HG02610 (cell line): ENCODE data around the gene CEP192.

Experiments
- ATAC-seq: cut with Tn5 transposase; IDR thresholded peaks from one replicate; pipeline ENCODE4 v1.9.1; 2021; ENCODE audit warnings: mild to moderate bottlenecking, moderate library complexity; ENCODE audit not compliant: unreplicated experiment

The CEP192 gene

DNA sequence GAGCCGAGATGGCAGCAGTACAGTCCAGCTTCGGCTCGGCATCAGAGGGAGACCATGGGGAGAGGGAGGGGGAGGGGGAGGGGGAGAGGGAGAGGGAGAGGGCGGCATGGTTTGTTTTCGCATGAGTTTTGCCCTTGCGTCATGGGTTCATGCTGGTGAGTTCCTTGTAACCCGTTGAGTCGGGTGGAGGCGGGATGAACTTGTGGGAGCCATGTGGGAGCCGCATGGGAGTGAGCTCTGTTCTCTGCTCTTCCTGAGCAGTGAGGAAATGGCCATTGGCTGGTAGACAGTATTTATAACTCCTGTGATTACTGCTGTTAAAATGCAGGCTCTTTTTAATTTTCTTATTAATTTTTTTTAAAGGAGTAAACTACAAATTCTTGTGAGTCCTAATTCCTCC lies 108.0 kb downstream of the CEP192 start:
- ATAC-seq, result no peak

DNA sequence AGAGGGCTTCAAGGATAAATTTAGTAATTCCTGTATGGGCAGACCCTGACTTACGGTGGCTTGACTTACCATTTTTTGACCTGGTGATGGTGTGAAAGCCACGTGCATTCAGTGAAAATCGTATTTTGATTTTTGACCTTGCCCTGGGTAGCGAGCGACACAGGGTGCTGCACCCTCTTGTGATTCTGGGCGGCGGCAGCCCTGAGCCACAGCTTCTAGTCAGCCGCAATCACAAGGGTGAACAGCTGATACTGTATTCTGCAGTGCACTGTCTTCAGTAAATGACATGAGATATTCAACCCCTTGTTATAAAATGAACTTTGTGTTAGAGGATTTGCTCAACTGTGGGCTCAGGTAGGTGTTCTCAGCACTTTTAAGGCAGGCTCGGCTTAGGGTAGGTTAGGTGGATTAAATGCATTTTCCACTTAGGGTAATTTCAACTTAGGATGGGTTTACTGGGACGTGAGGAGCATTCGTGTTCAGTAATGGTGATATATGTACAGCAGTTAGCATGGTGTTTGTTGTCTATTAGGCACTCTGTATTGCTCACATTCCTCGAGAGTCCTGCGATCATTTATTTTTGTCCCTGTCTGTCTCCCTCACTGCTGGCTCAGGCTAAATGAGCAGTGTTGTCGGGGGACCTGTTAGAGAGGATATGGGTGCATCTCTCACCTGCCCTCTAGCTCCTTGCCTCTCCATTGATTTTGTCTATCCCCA lies 109.9 kb downstream of the CEP192 start:
- ATAC-seq, result no peak

DNA sequence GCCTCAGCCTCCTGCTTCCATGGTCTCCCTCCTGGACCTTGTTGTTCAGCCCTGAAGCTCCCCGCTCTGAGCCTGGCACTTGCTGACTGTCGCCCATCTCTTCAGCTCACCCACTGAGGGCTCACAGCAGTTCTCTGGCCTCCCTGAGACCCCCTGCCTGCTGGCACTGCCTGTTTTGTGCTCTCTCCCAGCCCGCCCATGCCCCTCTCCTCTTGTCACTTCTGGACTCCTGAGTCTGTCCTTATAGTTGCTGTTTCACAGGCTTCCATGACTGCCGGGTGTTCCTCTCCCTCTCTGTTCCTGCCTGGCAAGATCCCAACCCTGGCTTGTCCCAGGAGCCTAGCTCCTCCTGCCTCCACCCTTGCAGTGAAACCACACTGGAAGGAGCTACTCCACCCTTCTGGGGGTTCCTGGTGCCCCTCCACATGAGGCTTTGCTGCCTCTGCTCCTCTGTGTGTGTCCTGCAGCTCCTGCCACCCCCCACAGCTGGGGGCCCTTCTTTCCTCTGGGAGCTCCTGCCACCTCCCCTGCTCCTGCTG lies 110.6 kb downstream of the CEP192 start:
- ATAC-seq, result no peak

DNA sequence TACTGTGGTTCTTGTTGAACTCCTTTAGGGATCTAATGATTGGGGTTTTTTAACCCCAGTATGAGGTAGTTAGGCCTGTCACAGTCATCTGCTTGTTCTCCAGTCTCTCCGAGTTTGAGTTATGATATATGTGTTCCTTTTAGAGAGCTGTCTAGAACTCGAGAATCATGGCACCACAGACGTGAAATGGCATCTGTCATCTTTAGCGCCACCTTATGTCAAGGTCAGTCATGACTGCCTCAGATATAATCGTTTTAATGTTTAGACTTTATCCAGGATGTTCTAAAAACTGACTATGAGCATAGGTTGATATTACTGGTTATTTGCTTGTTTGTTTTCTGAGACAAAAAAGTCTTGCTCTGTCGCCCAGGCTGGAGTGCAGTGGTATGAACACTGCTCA lies 112.2 kb downstream of the CEP192 start:
- ATAC-seq, result no peak

DNA sequence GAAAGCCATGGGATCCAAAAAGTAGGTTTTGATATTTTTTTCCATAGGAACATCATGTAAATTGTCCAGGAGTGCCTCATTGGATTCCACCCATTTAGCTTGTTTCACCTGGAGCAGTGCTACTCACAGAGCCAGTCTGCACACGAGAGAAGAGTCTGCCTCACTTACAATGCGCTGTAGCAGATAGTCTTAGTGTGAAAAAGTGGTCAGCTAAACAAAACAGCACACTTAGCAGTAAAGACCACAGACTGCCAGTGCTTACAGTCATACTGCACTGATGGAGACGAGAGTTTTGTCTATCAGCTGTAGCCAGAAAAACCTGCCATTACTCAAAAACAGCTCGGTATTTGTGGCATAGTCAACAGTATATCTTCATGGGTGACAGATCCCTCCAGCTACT lies 113.9 kb downstream of the CEP192 start:
- no peak for ATAC-seq

DNA sequence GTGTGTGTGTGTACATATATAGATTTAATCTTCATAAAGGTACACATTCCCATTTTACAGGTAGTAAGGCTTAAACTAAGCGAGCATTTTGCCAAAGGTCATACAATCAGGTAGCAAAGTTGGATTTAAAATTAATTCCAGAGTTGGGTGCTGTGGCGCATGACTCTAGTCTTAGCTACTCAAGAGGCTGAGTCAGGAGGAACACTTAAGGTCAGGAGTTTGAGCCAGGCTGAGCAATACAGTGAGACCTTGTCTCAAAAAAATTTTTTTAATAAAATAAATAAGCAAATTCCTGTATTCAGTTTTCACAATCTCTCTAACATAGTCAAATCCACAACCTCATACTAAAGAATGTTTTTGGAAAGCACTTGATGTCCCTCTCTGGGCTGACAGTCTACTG lies 115.9 kb downstream of the CEP192 start:
- no peak for ATAC-seq

DNA sequence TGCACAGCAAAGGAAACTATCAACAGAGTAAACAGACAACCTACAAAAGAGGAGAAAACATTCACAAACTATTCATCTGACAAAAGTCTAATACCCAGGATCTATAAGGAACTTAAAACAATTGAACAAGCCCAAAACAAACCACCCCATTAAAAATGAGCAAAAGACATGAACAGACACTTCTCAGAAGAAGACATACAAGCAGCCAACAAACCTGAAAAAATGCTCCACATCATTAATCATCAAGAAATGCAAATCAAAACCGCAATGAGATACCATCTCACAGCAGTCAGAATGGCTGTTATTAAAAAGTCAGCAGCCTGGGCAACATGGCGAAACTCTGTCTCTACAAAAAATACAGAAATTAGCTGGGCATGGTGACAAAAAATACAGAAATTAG lies 117.2 kb downstream of the CEP192 start:
- ATAC-seq, result no peak

DNA sequence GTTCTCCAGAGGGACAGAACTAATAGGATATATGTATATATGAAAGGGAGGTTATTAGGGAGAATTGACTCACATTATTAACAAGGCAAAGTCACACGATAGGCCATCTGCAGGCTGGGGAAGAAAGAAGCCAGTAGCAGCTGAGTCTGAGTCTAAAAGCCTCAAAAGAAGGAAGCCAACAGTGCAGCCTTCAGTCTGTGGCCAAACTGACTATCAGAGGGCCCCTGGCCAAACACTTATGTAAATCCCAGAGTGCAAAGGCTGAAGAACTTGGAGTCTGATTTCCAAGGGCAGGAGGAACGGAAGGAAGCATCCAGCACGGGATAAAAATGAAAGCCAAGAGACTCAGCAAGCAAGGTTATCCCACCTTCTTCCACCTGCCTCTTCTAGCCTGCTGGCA lies 119.4 kb downstream of the CEP192 start:
- ATAC-seq, result no peak

DNA sequence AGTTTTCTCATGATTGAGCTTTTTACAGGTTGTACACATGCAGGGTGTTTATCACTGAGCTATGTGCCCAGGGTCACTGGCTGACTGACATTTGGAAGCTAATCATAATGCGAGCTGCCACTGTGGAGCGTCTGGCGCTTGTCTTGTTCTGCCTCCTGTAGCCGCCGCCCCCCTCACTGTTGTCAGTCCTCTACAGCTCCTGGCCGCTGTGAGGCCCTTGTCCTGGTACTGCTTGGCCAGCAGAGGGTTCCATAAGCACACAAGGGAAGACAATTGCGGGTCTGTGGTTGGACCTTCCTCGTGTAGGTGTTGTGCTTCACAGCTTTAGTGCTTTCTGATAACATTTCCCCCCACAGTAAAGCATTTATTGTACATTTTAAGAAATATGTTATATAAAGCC lies 121.8 kb downstream of the CEP192 start:
- no peak for ATAC-seq

DNA sequence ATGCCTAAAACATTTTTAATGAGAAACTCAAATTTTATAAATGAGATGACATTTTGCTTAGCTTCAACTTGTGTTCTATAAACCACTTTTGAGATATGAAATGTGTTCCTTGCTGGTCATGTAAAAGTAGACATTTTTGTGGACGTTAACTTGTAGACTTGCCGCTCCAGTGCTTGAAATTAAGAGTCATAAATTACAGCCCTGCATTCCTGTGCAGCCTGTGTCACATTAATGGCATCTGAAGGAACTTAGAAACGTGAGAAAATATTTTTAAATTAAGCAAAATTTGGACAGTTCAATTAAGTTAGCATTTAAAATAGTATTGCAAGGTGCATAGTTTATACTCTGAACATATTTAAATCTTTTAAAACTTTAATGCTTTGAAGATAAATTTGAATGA lies 129.1 kb downstream of the CEP192 start:
- ATAC-seq, result no peak

DNA sequence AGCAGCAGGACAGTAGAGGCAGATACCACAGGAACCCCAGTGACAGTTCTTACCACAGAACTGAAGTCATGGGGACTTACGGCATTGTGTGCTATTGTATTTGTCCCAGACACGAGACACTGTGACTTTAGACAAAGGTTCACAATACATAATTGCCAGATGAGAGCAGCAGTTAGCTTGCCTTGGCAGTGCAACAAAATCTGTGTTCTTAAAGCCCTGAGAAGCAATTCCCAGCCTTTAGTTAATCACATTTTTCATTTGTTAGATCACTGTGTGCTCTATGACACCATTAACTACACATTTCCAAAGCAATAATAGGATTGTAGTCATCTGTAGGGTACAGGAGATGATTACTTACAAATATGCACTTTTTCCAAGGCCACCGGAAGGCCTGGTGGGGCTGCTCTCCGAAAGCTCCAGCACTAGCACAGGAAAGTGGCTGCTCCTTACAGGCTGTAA lies 129.8 kb downstream of the CEP192 start:
- ATAC-seq, result no peak

DNA sequence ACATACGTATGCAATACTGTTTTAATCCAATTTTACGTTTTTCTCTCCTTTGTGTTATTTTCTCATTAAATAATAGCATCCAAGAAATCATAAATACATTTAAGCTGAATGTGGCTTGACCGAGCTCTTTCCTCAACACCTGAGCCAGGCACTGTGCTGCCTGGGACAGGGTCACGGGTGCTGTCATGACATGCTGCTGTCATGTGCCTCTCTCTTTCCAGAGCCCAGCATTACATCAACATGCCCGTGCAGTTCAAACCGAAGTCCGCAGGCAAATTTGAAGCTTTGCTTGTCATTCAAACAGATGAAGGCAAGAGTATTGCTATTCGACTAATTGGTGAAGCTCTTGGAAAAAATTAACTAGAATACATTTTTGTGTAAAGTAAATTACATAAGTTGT lies 133.2 kb downstream of the CEP192 start:
- no peak for ATAC-seq

DNA sequence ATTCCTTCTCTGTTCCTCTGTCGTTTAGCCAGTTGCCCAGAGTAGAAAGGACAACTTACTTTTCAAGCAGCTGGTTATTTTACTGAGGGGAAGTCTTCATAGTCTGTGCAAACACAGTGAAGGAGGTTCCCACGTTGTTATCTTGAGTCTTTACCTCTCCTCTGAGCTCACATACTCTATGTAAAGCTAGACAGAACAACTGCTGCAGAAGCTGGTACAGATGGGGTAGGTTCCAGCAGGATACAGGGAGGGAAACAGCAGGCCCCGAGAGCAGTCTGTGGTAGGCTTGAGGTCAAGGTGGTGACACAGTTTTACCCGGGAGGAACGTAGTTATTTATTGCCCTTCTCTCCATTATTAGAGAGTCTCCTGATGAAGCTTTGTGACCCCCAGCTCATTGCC lies 134.0 kb downstream of the CEP192 start:
- ATAC-seq, result no peak

DNA sequence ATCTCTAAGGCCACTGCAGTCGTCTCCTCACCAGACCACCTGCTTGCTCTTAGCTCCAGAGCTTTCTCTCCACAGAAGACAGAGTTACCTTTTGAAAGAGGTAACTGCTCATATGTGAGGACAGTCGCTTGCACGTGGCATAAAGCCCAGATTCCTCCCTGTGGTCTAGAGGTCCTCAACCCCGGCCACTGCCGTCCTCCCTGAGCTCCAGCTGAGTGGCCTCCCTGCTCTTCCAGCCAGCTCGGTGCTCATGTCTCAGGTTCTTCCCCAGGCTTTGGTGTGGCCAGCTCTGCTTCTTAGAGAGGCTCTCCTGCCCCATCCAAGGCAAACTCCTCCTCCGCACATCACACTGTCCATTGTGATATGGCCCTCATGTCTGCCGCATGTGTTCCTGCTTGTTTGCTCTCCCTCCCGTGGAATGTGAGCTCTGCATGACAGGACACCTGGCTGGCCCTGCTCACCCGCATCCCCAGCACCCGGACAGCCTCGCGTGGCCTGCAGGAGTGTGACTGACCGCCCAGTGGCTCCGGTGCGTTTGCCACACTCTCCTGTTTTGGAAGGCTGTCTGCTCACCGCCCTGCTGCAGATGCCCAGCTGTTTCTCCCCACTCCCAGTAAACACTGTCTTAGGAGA lies 135.9 kb downstream of the CEP192 start:
- no peak for ATAC-seq

DNA sequence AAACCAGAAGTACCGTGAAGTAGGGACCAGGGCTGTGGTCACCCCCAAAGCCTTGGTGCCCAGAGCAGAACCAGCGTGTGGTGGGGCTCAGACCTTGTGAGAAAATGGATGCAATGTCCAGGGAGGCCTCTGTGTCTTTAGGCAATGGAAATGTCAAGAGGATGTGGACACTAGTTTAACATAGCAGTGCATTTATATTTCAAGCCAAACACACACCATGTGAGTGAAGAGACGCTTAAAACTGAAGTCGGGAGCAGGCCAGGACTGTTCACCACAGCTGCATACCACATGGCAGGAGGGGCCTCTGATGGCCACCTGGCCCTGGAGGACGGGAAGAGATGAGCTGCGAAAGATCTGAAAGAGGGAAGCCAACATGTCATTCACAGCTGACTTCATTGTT lies 140.1 kb downstream of the CEP192 start:
- no peak for ATAC-seq

DNA sequence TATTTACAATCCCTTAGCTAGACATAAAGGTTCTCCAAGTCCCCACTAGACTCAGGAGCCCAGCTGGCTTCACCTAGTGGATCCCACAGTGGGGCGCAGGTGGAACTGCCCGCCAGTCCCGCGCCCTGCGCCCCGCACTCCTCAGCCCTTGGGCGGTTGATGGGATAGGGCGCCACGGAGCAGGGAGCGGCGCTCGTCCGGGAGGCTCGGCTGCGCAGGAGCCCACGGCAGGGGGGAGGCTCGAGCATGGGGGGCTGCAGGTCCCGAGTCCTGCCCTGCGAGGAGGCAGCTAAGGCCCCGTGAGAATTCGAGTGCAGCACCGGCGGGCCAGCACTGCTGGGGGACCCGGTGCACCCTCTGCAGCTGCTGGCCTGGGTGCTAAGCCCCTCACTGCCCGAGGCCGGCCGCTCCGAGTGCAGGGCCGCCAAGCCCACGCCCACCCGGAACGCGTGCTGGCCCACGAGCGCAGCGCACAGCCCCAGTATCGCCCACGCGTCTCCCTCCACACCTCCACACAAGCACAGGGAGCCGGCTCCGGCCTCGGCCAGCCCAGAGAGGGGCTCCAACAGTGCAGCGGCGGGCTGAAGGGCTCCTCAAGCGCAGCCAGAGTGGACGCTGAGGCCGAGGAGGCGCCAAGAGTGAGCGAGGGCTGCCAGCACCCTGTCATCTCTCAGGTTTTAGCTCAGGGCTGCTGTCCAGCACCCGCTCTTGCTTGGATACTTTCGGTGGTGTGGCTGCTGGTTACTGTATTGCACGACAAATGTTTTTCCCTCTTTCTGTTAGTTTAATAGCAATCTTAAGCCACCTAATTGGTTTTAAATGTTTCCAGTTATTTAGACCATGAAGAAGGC lies 143.6 kb downstream of the CEP192 start:
- ATAC-seq, result no peak

DNA sequence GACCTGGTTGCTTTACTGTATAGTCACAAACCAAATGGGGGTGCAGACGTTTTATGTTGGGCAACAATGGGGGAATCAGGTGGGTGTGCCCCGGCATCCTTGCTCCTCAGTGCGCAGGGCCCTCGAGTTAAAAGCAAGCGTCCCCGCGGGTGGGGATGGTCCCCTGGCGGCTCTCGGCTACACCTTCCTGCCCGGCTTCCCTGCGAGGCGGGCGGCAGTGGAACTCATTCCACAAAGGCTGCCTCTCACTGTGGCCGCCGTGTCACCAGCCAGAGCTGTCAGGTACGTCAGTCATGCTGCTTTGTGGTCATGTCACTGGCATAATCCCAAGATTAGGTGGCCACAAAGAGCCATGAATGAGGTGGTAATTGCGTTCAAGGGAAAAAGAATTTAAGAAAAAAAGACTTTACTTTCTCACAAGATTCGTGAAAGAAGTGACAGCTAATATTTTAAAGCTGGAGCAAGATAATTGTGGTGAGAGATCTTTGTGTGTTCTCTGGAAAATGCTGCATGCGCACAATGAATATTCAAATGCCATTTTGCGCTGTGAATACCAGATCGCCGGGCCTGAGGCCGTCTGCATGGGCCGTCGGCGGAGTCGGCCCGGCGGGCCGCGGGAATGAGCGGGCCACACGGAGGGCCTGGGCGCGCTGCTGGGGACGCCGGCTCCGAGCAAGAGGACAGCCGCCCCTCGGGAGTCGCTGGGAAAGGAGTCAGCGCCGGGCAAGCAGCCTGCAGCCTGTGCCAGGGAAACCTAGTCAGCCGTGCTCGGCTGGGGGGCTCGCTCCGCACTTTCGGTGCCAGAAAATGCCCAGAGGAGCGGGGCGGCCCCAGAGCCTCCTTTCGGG lies 145.1 kb downstream of the CEP192 start:
- ATAC-seq, result no peak

DNA sequence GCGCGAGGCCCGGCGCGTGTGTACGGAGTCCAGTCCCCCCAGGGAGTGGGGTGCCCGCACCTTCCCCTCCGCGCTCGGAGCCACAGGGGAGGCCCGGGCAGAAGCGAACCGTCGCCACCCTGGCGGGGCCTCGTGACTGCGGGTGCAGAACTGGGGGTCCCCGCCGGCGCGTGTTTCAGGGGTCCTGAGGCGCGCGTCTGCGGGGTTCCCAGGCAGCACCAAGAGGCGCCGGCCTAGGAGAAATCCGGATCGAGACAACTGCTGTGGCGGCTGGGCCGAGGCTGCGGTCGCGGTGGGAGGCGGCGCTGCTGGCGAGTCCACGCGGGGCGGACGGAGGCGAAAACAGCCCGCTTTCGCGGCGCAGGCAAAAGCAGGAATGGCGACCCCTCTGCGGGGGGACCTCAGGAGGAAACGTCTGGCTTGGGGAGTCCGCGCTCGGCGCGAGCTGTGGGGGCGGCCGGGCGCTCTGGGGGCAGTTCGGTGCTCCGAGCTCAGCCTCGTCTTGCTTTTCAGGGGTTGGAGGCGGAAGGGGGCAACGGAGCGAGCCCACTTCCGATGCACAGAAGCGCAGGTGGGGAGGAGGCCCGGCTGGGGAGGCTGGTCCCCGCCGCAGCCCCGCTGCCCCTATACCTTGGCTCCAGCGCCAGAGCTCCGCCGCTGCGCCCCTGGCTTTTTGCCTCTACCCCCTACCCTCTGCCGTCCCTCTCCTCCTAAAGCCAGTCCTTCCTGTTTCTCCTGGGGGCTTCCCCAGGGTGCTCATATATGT lies 145.9 kb downstream of the CEP192 start:
- no peak for ATAC-seq

DNA sequence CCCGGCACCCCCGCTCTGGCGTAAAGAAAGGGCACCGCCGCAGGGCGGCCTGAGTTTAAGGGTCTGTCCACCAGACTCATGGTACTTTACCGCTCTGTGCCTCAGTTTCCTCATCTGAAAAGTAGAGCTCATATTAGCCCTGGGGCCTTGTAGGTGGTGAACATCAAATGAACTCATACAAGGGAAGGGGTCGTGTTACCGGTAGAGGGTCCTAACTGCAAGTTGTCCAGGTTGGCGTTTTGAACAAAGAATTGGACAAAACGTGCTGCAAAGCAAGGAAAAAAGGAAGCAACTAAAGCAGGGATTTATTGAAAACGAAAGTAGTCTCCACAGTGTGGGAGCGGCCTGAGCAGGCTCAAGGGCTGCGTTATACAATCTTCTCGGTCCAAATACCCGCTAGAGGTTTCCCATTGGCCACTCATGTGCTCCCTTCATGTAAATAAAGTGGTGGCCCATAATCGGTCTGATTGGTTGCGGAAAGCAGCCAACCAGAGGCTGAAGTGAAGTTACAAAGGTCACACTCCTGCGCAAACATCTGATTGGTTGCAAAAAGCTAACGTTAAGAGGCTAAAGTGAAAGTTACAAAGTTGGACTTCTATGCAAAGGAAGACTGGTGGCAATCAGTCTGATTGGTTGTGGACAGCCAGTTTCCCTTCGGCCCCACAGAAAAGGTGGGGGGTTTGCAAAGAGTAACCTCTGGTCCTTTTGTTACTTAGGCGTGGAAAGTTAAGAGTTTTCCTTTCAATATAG lies 146.7 kb downstream of the CEP192 start:
- peak; percentile 85 for ATAC-seq
